Measurements from ENCODE around the gene FNDC10.

FNDC10 gene

DNA sequence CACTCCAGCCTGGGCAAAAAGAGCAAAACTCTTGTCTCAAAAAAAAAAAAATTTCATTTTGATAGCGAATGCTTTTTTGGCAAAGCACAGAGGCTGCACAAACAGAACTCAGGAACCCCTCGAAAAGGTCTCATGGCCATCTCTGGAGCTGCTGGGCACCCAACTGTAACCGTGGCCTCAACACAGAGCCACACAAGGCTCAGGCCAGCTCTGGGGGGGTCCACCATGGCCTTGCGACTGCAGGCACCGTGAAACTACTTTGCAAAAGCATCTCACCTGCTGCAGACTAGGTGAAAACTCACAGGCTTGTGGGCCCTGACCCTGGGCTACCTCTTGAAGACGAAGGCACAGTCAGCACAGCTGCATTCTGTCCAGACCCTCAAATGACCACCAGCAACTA lies 43.4 kb downstream of the FNDC10 start:
- TF ChIP-seq LEF1 (IDR thresholded peaks at IDR 0.05; ENCODE audit: borderline replicate concordance) (no peak), FOXA1 (IDR thresholded peaks at IDR 0.05) (no peak), PKNOX1 (IDR thresholded peaks at IDR 0.05) (no peak), CTBP1 (IDR thresholded peaks at IDR 0.05; ENCODE audit: borderline replicate concordance) (no peak), FOXM1 (IDR thresholded peaks at IDR 0.05; ENCODE audit: borderline replicate concordance) (no peak), NFRKB (IDR thresholded peaks at IDR 0.05) (no peak), BHLHE40 (IDR thresholded peaks at IDR 0.05; ENCODE audit: borderline replicate concordance) (no peak), L3MBTL2 (conservative IDR thresholded peaks at IDR 0.05) (no peak), ARNT (IDR thresholded peaks at IDR 0.05) (no peak)
- no peak for DNase-seq (ENCODE audit: extremely low spot score)
- ChIA-PET POLR2A (no interaction called here), CTCF (no interaction called here)

DNA sequence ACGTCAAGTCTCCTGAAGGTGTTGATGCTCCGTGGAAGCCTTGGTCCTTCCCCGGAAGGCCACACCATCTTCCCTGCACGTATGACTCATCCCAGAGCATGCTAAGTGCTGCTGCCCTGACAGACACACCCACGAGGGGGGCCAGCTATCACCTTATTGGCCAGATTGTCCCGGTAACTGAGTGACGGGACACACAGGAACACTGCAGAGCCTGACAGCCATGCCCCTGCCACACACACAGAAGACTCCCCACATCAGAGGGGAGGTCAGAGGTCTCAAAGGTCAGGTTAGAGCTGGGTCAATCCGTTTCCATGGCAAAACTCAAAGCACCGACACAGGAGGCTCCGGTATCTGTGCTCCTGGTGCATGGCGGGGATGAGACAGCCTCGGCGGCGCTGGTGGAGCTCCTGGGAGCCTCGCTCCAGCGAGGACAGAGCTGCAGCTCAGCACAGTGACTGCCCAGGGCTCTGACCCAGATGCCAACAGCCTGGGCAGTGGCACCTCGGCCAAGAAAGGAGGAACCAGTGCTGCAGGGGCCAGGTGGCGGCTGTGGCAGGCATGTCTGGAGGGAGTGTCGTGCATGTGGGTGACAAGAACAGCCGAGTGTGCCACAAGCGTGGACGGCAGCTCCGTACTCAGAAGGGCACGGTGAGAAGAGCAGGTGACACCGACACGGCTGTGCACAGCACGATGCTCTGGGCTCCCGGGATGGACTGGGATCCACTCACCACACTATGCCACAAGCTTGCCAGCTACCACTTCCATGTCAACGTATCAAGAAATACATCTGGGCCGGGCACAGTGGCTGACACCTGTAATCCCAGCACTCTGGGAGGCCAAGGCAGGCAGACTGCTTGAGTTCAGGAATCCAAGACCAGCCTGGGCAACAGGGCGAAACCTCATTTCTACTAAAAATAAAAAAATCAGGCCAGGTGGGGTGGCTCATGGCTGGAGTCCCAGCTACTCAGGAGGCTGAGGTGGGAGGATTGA lies 44.7 kb downstream of the FNDC10 start:
- POLR2A ChIA-PET, result interaction anchor here (1.0 kb wide), 1 partner anchor 19 kb away, joined by 3 read pairs; no protein-coding TSS in a partner anchor

GRCh38 chr1:1554550-1554925 lies 45.4 kb downstream of the FNDC10 start:
- CTCF ChIA-PET, result no interaction called here
- TF ChIP-seq L3MBTL2 (conservative IDR thresholded peaks at IDR 0.05) (no peak), NFRKB (IDR thresholded peaks at IDR 0.05) (no peak), HDGF (IDR thresholded peaks at IDR 0.05; ENCODE audit: borderline replicate concordance) (no peak), SUZ12 (IDR thresholded peaks at IDR 0.05) (no peak), FOXM1 (IDR thresholded peaks at IDR 0.05; ENCODE audit: borderline replicate concordance) (no peak), BHLHE40 (IDR thresholded peaks at IDR 0.05; ENCODE audit: borderline replicate concordance) (no peak), ARNT (IDR thresholded peaks at IDR 0.05) (no peak), LEF1 (IDR thresholded peaks at IDR 0.05; ENCODE audit: borderline replicate concordance) (no peak), FOXK2 (IDR thresholded peaks at IDR 0.05) (no peak), PKNOX1 (IDR thresholded peaks at IDR 0.05) (no peak), ZNF384 (IDR thresholded peaks at IDR 0.05) (no peak), ELF4 (IDR thresholded peaks at IDR 0.05) (no peak), FOXA1 (IDR thresholded peaks at IDR 0.05) (no peak), TARDBP (IDR thresholded peaks at IDR 0.05) (no peak)
- POLR2A ChIA-PET, result interaction anchor here (1.0 kb wide), 1 partner anchor 19 kb away, joined by 3 read pairs; no protein-coding TSS in a partner anchor
- DNase-seq (ENCODE audit: extremely low spot score), result no peak

More for the DNA sequence above, 44.7 kb downstream of the FNDC10 start:
- CTCF ChIA-PET, result no interaction called here
- TF ChIP-seq TARDBP (IDR thresholded peaks at IDR 0.05) (no peak), L3MBTL2 (conservative IDR thresholded peaks at IDR 0.05) (no peak), FOXK2 (IDR thresholded peaks at IDR 0.05) (no peak), NFRKB (IDR thresholded peaks at IDR 0.05) (no peak), ZNF384 (IDR thresholded peaks at IDR 0.05) (no peak), HDGF (IDR thresholded peaks at IDR 0.05; ENCODE audit: borderline replicate concordance) (no peak), ELF4 (IDR thresholded peaks at IDR 0.05) (no peak), SUZ12 (IDR thresholded peaks at IDR 0.05) (no peak), FOXM1 (IDR thresholded peaks at IDR 0.05; ENCODE audit: borderline replicate concordance) (no peak)
- DNase-seq (ENCODE audit: extremely low spot score), result no peak

GRCh38 chr1:1553821-1554494 lies 46.0 kb downstream of the FNDC10 start:
- no peak for DNase-seq (ENCODE audit: extremely low spot score)
- CTCF ChIA-PET, result interaction anchor here (0.6 kb wide), 1 partner anchor 33 kb away, joined by 4 read pairs; no protein-coding TSS in a partner anchor
- POLR2A ChIA-PET, result interaction anchor here (0.6 to 1.0 kb wide), 2 partner anchors 18 kb away, joined by 3 read pairs; no protein-coding TSS in a partner anchor
- TF ChIP-seq SUZ12 (IDR thresholded peaks at IDR 0.05), result no peak
- TF ChIP-seq TARDBP (IDR thresholded peaks at IDR 0.05), result no peak

DNA sequence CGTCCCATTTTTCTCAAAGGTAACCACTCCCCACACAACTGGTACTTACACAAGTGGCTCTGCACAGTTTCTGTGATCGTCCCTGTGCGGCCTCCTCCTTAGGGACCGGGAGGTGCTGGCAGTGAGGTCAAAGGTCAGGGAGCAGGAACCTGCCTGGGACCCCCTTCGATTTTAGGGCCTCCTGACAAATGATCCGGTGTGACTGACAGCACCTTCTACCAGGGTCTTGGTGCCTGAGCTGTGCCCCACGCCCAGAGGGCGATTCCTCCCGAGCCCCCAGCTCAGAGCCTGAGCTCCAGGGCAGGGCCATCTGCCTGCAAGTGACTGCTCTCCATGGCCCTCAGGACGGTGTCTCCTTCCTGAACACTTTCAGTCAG lies 47.7 kb downstream of the FNDC10 start:
- POLR2A ChIA-PET, result no interaction called here
- TF ChIP-seq SP1 (IDR thresholded peaks at IDR 0.05) (no peak), ELF4 (IDR thresholded peaks at IDR 0.05) (no peak), NFRKB (IDR thresholded peaks at IDR 0.05) (no peak), FOXK2 (IDR thresholded peaks at IDR 0.05) (no peak), HDGF (IDR thresholded peaks at IDR 0.05; ENCODE audit: borderline replicate concordance) (no peak), PKNOX1 (IDR thresholded peaks at IDR 0.05) (no peak), CTBP1 (IDR thresholded peaks at IDR 0.05; ENCODE audit: borderline replicate concordance) (no peak), FOXM1 (IDR thresholded peaks at IDR 0.05; ENCODE audit: borderline replicate concordance) (no peak), FOXA1 (IDR thresholded peaks at IDR 0.05) (no peak), ARNT (IDR thresholded peaks at IDR 0.05) (no peak), ZNF384 (IDR thresholded peaks at IDR 0.05) (no peak), L3MBTL2 (conservative IDR thresholded peaks at IDR 0.05) (no peak)
- CTCF ChIA-PET, result interaction anchor here (0.6 kb wide), 1 partner anchor 878 kb away, joined by 3 read pairs; no protein-coding TSS in a partner anchor
- no peak for DNase-seq (ENCODE audit: extremely low spot score)

All from HEK293T (cell line).